H4 (cell line): Measurements from ENCODE around the gene PYHIN1. TPM values are rescaled to one million over a fixed set of nuclear protein-coding genes. Genes with fewer than 3 reads are reported as not detected.
A peak's percentile ranks its signal among the peaks of the same experiment; 100 is the strongest.

Experiments
- DNase-seq: peaks from one replicate; pipeline ENCODE4 v3.0.0-alpha.2; 2015; ENCODE audit warnings: low spot score
- total RNA-seq: library from RNA; depleted of rRNA; stranded (reverse); fragments of >200 nt; shearing (Covaris generic); gene quantifications from 2 replicates; pipeline ENCODE4 v1.2.3, GENCODE V29; 2014; rRNA removed

PYHIN1 gene
- 0.33 and 1.7 TPM in 2 replicates for total RNA-seq

- no peak for DNase-seq
Observed at GRCh38 chr1:158931055-158931737, at the start of gene PYHIN1. TSS of gene PYHIN1 (plus strand) at chr1:158931552. CDS start at chr1:158936911, 5,359 bp downstream.

- no peak for DNase-seq
Observed at GRCh38 chr1:158893654-158894053, 37.7 kb upstream of the PYHIN1 start.

GRCh38 chr1:158898722-158899121, 32.6 kb upstream of the PYHIN1 start:
- DNase-seq, result no peak

GRCh38 chr1:158901623-158902022, 29.7 kb upstream of the PYHIN1 start:
- no peak for DNase-seq

GRCh38 chr1:158916085-158916484, 15.3 kb upstream of the PYHIN1 start:
- DNase-seq, result no peak

- no peak for DNase-seq
Observed at GRCh38 chr1:158924677-158925076, 6.7 kb upstream of the PYHIN1 start.

GRCh38 chr1:158930504-158930903, 848 bp upstream of the PYHIN1 start:
- DNase-seq, result no peak

- no peak for DNase-seq
Observed at GRCh38 chr1:158932171-158932570, 819 bp downstream of the PYHIN1 start.

GRCh38 chr1:158933621-158934020, 2.3 kb downstream of the PYHIN1 start:
- DNase-seq, result no peak

- DNase-seq, result no peak
Observed at GRCh38 chr1:158939180-158939579, 7.8 kb downstream of the PYHIN1 start.

GRCh38 chr1:158941317-158941716, 10.0 kb downstream of the PYHIN1 start:
- no peak for DNase-seq

GRCh38 chr1:158942490-158942889, 11.1 kb downstream of the PYHIN1 start:
- no peak for DNase-seq

- DNase-seq, result no peak
Observed at GRCh38 chr1:158943059-158943458, 11.7 kb downstream of the PYHIN1 start.

- DNase-seq, result no peak
Observed at GRCh38 chr1:158945061-158945460, 13.7 kb downstream of the PYHIN1 start.

GRCh38 chr1:158946785-158947184, 15.4 kb downstream of the PYHIN1 start:
- no peak for DNase-seq

- DNase-seq, result peak; percentile 60
Observed at GRCh38 chr1:158951956-158952355, 20.6 kb downstream of the PYHIN1 start.

- DNase-seq, result no peak
Observed at GRCh38 chr1:158952416-158952815, 21.1 kb downstream of the PYHIN1 start.

GRCh38 chr1:158961178-158961577, 29.8 kb downstream of the PYHIN1 start:
- no peak for DNase-seq

GRCh38 chr1:158962983-158963382, 31.6 kb downstream of the PYHIN1 start:
- DNase-seq, result no peak

- DNase-seq, result no peak
Observed at GRCh38 chr1:158969166-158969565, 37.8 kb downstream of the PYHIN1 start.

GRCh38 chr1:158969855-158970254, 38.5 kb downstream of the PYHIN1 start:
- DNase-seq, result no peak

GRCh38 chr1:158972841-158973240, 41.5 kb downstream of the PYHIN1 start:
- peak; percentile 11 for DNase-seq

- DNase-seq, result no peak
Observed at GRCh38 chr1:158976219-158976618, 44.9 kb downstream of the PYHIN1 start.

GRCh38 chr1:158978730-158979129, 47.4 kb downstream of the PYHIN1 start:
- DNase-seq, result no peak
